Liver (tissue), 3 donors: Measurements from ENCODE around the gene METTL15.

Source experiments
- GABPA ChIP-seq, 2 donors: IDR thresholded peaks in 1 of 2; conservative IDR thresholded peaks in 1 of 2; 2 replicates each; pipeline ENCODE4 v1.6.1; 2016; ENCODE audit warnings: antibody characterized with exemption in 2 of 2, mild to moderate bottlenecking in 1 of 2, moderate library complexity in 1 of 2
- JUND ChIP-seq, 2 donors: IDR thresholded peaks; 2 replicates each; pipeline ENCODE4 v1.6.1; 2016; ENCODE audit warnings: antibody characterized with exemption in 2 of 2
- NR2F2 ChIP-seq: IDR thresholded peaks from 2 replicates; pipeline ENCODE4 v1.6.1; 2016; ENCODE audit warnings: antibody characterized with exemption
- REST ChIP-seq: IDR thresholded peaks from 2 replicates; pipeline ENCODE4 v1.6.1; 2016; ENCODE audit warnings: antibody characterized with exemption, mild to moderate bottlenecking
- RXRA ChIP-seq, 2 donors: IDR thresholded peaks; 2 replicates each; pipeline ENCODE4 v1.6.1; 2017 to 2018; ENCODE audit warnings: antibody characterized with exemption in 2 of 2, mild to moderate bottlenecking in 1 of 2
- SP1 ChIP-seq: IDR thresholded peaks from 2 replicates; pipeline ENCODE4 v1.6.1; 2018; ENCODE audit warnings: antibody characterized with exemption, mild to moderate bottlenecking
- YY1 ChIP-seq: IDR thresholded peaks from 2 replicates; pipeline ENCODE4 v1.6.1; 2016; ENCODE audit warnings: antibody characterized with exemption, mild to moderate bottlenecking
- TF ChIP-seq, protein P1 (sequence below): fragments of 150-350 bp; IDR thresholded peaks from 2 replicates; pipeline ENCODE4 v1.5.1; 2017; ENCODE audit warnings: improper control_type of control experiment, low read depth, low read length; ENCODE audit not compliant: missing input control
- donor health status: healthy.
- donor health status: healthy.

GRCh38 chr11:28347371-28347770, 239.2 kb downstream of the METTL15 start:
- TF ChIP-seq, protein P1, sequence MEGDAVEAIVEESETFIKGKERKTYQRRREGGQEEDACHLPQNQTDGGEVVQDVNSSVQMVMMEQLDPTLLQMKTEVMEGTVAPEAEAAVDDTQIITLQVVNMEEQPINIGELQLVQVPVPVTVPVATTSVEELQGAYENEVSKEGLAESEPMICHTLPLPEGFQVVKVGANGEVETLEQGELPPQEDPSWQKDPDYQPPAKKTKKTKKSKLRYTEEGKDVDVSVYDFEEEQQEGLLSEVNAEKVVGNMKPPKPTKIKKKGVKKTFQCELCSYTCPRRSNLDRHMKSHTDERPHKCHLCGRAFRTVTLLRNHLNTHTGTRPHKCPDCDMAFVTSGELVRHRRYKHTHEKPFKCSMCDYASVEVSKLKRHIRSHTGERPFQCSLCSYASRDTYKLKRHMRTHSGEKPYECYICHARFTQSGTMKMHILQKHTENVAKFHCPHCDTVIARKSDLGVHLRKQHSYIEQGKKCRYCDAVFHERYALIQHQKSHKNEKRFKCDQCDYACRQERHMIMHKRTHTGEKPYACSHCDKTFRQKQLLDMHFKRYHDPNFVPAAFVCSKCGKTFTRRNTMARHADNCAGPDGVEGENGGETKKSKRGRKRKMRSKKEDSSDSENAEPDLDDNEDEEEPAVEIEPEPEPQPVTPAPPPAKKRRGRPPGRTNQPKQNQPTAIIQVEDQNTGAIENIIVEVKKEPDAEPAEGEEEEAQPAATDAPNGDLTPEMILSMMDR = no peak
- no peak for TF ChIP-seq REST
- TF ChIP-seq GABPA (IDR thresholded peaks at IDR 0.05 in 1 of 2, conservative IDR thresholded peaks at IDR 0.05 in 1 of 2) = no peak
- TF ChIP-seq YY1 = no peak
- TF ChIP-seq RXRA (IDR thresholded peaks at IDR 0.05) = no peak
- no peak for TF ChIP-seq JUND (IDR thresholded peaks at IDR 0.05)
- TF ChIP-seq SP1 = no peak
- TF ChIP-seq NR2F2 = no peak
